ENCODE data around the gene CTXN1.
"Not testable (repeated sequence)": the region's sequence is repeated elsewhere in the genome, so short reads cannot be mapped to it uniquely, and the experiment has no call there.

Gene CTXN1

DNA sequence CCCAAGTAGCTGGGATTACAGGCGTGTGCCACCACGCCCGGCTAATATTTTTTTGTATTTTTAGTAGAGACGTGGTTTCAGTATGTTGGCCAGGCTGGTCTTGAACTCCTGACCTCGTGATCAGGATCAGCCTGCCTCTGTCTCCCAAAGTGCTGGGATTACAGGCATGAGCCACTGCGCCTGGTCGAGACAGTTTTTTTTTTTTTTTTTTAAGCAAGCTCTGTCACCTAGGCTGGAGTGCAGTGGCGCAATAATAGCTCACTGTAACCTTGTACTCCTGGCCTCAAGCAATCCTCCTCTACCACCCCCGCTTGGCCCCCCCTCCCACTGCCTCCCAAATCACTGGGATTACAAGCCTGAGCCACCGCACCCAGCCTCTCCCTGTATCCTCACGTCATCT is 28.6 kb downstream of the CTXN1 start:
- DNase-seq = no peak

GRCh38 chr19:7895565-7895964 is 30.4 kb downstream of the CTXN1 start:
- DNase-seq = no peak

DNA sequence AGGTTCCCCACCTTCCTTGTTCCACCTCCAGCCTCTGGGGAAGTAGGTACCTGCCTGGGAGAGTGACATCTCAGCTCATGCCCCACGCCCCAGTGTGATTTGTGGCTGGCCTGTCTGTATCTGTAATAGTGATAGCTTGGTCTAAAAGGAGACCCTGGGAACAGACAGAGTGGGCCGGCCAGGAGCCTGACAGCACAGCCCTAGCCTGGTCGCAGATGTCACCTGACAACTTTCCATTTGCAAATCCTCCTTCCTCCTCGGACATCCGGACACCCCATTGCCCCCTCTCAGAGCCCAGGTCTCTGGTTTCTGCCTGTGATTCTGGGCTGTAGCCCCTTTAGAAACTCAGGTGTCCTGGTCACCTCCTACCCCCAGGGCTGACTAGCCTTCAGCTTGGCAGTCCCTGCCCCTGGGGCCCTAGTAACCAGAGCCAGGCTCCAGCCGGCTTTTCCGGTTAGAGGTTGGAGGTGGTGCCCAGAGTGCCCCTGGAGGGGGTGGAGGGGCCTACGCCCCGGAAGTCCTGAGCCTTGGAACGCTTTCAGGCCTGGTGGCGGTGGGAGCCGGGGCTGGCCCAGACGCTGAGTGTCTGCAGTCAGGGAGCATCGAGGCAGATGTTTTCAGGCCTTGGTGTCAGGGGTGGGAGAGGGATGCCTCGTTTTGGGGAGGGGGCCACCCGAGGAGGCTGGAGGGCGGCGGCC is 31.2 kb downstream of the CTXN1 start:
- no peak for DNase-seq

DNA sequence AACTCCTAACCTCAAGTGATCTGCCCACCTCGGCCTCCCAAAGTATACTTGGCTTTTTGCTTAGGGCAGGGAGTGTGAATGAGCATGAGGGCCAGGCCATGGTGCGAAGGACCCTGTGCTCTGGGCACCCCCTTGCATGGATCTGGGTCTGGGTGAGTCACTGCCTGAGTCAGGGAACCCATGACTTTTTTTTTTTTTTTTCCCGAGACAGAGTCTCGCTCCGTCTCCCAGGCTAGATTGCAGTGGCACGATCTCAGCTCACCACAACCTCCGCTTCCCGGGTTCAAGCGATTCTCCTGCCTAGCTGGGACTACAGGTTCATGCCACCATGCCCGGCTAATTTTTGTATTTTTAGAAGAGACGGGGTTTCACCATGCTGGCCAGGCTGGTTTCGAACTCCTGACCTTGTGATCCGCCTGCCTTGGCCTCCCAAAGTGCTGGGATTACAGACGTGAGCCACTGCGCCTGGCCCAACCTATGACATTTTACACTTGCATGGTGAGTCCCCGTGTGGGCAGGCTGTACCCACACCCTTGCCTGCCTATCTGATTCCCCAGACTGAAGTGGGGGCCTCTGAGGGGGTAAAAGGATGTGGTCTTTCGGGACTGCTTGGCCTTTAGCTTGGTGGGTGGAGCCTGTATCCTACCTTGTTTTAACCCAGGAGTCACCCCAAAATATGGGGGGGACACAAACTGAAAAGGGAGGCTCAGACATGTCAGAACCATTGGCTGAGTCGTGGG is 32.4 kb downstream of the CTXN1 start:
- DNase-seq = not testable (repeated sequence)

- no peak for DNase-seq
These were observed 37.1 kb downstream of the CTXN1 start for GRCh38 chr19:7888826-7889217.

DNA sequence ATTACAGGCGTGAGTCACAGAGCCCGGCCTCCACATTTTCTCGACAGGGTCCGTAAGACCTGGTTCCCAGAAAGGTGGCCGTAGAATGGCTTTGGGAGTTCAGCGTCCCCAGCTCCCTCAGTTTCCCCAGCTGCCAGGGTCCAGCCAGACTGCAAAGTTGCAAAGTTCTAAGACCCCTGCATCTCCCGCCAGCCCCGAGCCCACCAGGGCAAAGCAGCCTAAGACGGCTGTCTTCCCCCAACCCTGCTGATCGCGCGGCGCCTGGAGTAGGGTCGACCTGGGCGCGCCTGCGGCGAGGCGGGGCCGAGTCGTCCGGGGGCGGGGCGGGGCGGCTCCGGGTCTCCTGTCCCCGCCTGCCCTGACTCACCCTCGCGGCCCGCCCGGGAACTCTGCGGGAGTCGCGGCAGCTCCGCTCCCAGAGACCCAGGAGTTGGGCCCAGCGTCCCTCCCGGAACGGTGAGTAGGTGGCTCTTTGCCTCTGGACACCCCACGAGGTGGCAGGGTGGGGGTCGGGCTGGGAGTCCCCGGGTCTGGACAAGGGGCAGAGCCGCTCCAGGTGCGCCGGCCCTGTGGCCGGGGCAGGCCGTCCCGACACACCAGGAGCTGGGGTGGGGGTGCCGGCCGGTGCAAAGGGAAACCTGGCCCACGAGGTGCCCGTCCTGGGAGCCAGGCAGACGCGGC is 37.6 kb downstream of the CTXN1 start, which contains the start of gene LRRC8E:
LRRC8E (plus strand) TSS at position 366 of the 681 bp plus-strand sequence. CDS start 7,094 bp downstream, outside the sequence.
- DNase-seq = peak; percentile 35

- DNase-seq = no peak
These were observed 38.4 kb downstream of the CTXN1 start for GRCh38 chr19:7887408-7888144.

- no peak for DNase-seq
These were observed 40.1 kb downstream of the CTXN1 start for GRCh38 chr19:7885818-7886217.

GRCh38 chr19:7883796-7884570 is 42.0 kb downstream of the CTXN1 start:
- DNase-seq = no peak

GRCh38 chr19:7883105-7883504 is 42.8 kb downstream of the CTXN1 start:
- DNase-seq = no peak

GRCh38 chr19:7881910-7882309 is 44.0 kb downstream of the CTXN1 start:
- DNase-seq = no peak

- DNase-seq = no peak
These were observed 46.1 kb downstream of the CTXN1 start for GRCh38 chr19:7879836-7880235.

DNA sequence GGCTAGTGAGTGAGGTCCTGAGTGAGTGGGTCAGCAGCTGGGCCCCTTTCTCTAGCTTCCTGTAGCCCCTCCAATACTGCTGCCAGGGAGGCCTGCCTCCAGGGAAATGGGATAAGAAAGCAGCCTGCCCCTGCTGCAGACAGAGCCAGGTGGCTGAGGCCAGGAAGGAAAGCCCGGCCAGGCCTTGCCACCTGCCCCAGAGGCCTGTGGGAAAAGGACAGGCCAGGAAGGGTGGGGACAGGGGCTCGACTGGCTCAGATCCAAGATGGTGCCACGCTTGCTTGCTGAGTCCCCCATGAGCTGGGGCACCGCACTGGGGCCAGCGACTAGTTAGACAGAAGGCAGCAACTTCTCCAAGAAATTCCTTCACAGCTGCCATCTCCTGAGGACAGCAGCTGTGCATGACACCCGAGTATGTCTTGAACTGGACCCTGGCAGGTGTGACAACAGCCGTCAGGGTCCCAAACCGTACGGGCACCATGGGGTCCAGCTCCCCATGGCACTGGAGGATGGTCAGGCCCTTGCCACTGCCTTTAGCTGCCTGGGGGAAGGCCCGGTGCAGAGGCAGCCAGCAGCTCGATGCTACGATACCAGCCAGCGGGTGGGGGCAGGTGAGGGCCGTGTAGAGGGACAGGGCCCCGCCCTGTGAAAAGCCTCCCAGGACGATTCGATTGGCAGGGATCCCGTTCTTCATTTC is 46.7 kb downstream of the CTXN1 start:
- no peak for DNase-seq

GRCh38 chr19:7877249-7877836 is 48.6 kb downstream of the CTXN1 start:
- no peak for DNase-seq

DNA sequence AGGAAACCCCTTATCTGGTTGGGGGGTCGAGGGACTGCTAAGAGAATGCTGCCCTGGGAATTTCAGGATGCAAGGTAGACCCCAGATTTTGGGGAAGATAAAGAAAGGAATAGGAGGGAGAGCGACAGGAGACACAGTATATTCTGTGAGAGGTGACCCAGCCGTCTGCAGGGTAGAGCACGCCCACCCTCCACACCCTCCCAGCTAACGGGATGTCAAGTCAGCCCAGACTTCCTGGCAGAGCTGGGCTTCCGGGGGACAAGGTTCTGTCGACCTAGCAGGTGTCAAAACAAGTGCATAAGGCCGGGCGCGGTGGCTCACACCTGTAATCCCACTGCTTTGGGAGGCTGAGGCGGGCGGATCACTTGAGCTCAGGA is 51.0 kb downstream of the CTXN1 start:
- no peak for DNase-seq
